ENCODE results near the gene ATP2A1. TPM values are rescaled to one million over a fixed set of nuclear protein-coding genes. Genes with fewer than 3 reads are reported as not detected.

ATP2A1 gene
- total RNA-seq, 1 donor from 2014 or later = 0.11 TPM

GRCh38 chr16:28946681-28947080 lies 68.4 kb downstream of the ATP2A1 start:
- ATAC-seq (no peak), DNase-seq (ENCODE audit: missing footprints) (no peak)
- intact Hi-C loops (cut with DNase I) = loop anchor here (5.0 kb wide), 1 partner anchor 99 kb away; the partner anchor contains the start of gene TUFM

DNA sequence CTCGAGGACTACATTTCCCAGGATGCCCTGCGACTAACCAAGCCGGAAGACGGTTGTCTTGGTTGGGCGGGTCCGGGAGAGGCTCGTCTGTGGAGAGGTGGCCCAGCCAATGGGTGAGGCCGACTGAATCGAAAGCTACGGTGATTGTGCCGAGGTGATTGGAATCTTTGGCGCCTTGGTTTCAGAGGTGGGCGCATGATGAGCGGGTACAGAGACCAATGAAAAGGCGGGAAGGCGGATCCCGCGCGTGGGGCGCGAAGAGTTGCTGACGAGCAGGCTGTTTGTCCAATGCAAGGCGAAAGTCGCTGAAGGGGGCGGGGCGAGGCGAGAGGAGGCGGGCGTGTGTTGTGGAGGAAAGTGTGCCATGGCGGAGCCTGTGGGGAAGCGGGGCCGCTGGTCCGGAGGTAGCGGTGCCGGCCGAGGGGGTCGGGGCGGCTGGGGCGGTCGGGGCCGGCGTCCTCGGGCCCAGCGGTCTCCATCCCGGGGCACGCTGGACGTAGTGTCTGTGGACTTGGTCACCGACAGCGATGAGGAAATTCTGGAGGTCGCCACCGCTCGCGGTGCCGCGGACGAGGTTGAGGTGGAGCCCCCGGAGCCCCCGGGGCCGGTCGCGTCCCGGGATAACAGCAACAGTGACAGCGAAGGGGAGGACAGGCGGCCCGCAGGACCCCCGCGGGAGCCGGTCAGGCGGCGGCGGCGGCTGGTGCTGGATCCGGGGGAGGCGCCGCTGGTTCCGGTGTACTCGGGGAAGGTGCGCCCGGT lies 72.5 kb downstream of the ATP2A1 start, which contains the start of gene NFATC2IP:
NFATC2IP (plus strand) TSS at position 290 of the 762 bp plus-strand sequence; CDS start at position 365, 75 bp downstream.
- intact Hi-C loops (cut with DNase I) = no loop called here
- DNase-seq (ENCODE audit: missing footprints) = peak; percentile 99
- peak; percentile 98 for ATAC-seq

DNA sequence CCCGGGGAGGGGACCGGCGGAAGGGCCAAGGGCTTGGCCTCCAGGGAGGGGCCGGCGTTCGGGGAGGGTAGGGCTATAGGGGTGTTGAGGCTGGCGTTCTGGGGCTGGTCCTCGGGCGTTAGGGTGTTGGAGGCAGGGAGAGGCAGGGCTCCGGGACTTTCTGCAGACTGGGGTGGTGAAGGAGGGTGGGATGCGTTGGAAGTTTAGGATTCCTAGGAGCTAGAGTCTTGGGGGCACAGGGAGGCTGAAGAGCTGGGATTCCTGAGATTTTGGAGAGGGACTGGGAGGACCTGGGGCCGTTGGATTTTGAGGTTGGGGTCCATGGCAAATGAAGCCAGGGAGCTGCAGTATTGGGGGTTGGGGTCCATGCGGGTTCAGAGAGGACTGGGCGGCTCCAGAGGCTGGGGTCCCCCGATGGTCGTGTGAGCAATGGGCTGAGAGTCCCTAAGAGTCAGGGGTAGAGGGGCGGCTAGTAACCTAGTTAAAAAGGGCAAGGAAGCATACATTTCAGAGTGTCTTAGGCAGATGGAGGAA lies 73.2 kb downstream of the ATP2A1 start:
- DNase-seq (ENCODE audit: missing footprints) (no peak), ATAC-seq (no peak)
- intact Hi-C loops (cut with DNase I) = no loop called here

Small RNAs within 50 kb of the gene (microRNA-seq; reads per million reads assigned to microRNA genes)
- not detected for gene MIR4721

Other genes with a start within 250 kb of the ATP2A1 start
- not detected for gene NPIPB8, start 240.4 kb upstream of the ATP2A1 start, total RNA-seq
- 357 TPM for gene EIF3C, start 167.0 kb upstream of the ATP2A1 start, total RNA-seq
- not detected for gene NPIPB9, start 126.7 kb upstream of the ATP2A1 start, total RNA-seq
- gene ATXN2L, start 55.5 kb upstream of the ATP2A1 start, total RNA-seq = 46.3 TPM
- gene TUFM, start 32.1 kb upstream of the ATP2A1 start, total RNA-seq = 252 TPM
- gene SH2B1, start 14.6 kb upstream of the ATP2A1 start, total RNA-seq = 41.3 TPM
- gene RABEP2, start 46.8 kb downstream of the ATP2A1 start, total RNA-seq = 22.3 TPM
- gene CD19, start 53.5 kb downstream of the ATP2A1 start, total RNA-seq = not detected
- 16.4 TPM for gene NFATC2IP, start 72.4 kb downstream of the ATP2A1 start, total RNA-seq
- gene SPNS1, start 96.3 kb downstream of the ATP2A1 start, total RNA-seq = 18.2 TPM
- 1.9 TPM for gene LAT, start 106.6 kb downstream of the ATP2A1 start, total RNA-seq

Measured in Right ventricle myocardium inferior (tissue), 1 donor.